T-helper 1 cell treated with Interleukin-12 subunit alpha and Interleukin-12 subunit beta and Interleukin-4 antibody, amounts not matched to agents 30 μg/mL and 1 μg/mL, for 36 hours (primary cell): Measurements from ENCODE around the gene PHETA1.
A peak's percentile ranks its signal among the peaks of the same experiment; 100 is the strongest.
"Not testable (repeated sequence)": the region's sequence is repeated elsewhere in the genome, so short reads cannot be mapped to it uniquely, and the experiment has no call there.

ENCODE experiments used
- H3K27ac Mint-ChIP-seq: one replicate; pipeline ENCODE4 v1.8.0; 2021; ENCODE audit warnings: mild to moderate bottlenecking, mixed read lengths
- H3K27me3 Mint-ChIP-seq: one replicate; pipeline ENCODE4 v1.8.0; 2021; ENCODE audit warnings: low read depth, mixed read lengths
- H3K36me3 Mint-ChIP-seq: one replicate; pipeline ENCODE4 v1.8.0; 2021; ENCODE audit warnings: low read depth, mixed read lengths
- H3K4me1 Mint-ChIP-seq: one replicate; pipeline ENCODE4 v1.8.0; 2021; ENCODE audit warnings: low read depth, mixed read lengths
- H3K4me3 Mint-ChIP-seq: one replicate; pipeline ENCODE4 v1.8.0; 2021; ENCODE audit warnings: mild to moderate bottlenecking, moderate library complexity, mixed read lengths
- H3K9me3 Mint-ChIP-seq: one replicate; pipeline ENCODE4 v1.8.0; 2021; ENCODE audit warnings: mixed read lengths

The PHETA1 gene

GRCh38 chr12:111396271-111396670, 27.4 kb upstream of the PHETA1 start:
- not testable (repeated sequence) for H3K27ac Mint-ChIP-seq, H3K4me3 Mint-ChIP-seq, H3K9me3 Mint-ChIP-seq, H3K36me3 Mint-ChIP-seq
- H3K4me1 Mint-ChIP-seq = peaks cover 15% of the 10 kb centered on the region
- H3K27me3 Mint-ChIP-seq = peaks cover 15% of the 10 kb centered on the region

- Mint-ChIP-seq H3K4me3 (no peak overlapping the region), H3K4me1 (peaks cover 15% of the 10 kb centered on the region), H3K36me3 (no peaks in the 10 kb centered on the region), H3K27ac (no peak overlapping the region), H3K9me3 (no peaks in the 10 kb centered on the region), H3K27me3 (peaks cover 12% of the 10 kb centered on the region)
Observed at GRCh38 chr12:111395336-111396187, 26.7 kb upstream of the PHETA1 start.

- Mint-ChIP-seq H3K9me3 (no peaks in the 10 kb centered on the region), H3K27ac (no peak overlapping the region), H3K36me3 (no peaks in the 10 kb centered on the region), H3K27me3 (peaks cover 2% of the 10 kb centered on the region), H3K4me1 (peaks cover 12% of the 10 kb centered on the region), H3K4me3 (no peak overlapping the region)
Observed at GRCh38 chr12:111394480-111394879, 25.6 kb upstream of the PHETA1 start.

- Mint-ChIP-seq H3K4me1 (peaks cover 7% of the 10 kb centered on the region), H3K27me3 (no peaks in the 10 kb centered on the region), H3K9me3 (no peaks in the 10 kb centered on the region), H3K4me3 (no peak overlapping the region), H3K27ac (no peak overlapping the region), H3K36me3 (no peaks in the 10 kb centered on the region)
Observed at GRCh38 chr12:111393700-111394300, 24.9 kb upstream of the PHETA1 start.

- Mint-ChIP-seq H3K27me3 (peaks cover 4% of the 10 kb centered on the region), H3K36me3 (no peaks in the 10 kb centered on the region), H3K4me3 (no peak overlapping the region), H3K27ac (no peak overlapping the region), H3K4me1 (no peaks in the 10 kb centered on the region), H3K9me3 (no peaks in the 10 kb centered on the region)
Observed at GRCh38 chr12:111390910-111391309, 22.0 kb upstream of the PHETA1 start.

GRCh38 chr12:111389635-111390034, 20.7 kb upstream of the PHETA1 start:
- H3K27me3 Mint-ChIP-seq = peaks cover 11% of the 10 kb centered on the region
- no peak overlapping the region for H3K27ac Mint-ChIP-seq
- no peaks in the 10 kb centered on the region for H3K36me3 Mint-ChIP-seq
- no peaks in the 10 kb centered on the region for H3K4me1 Mint-ChIP-seq
- no peaks in the 10 kb centered on the region for H3K9me3 Mint-ChIP-seq
- no peak overlapping the region for H3K4me3 Mint-ChIP-seq

- Mint-ChIP-seq H3K4me1 (no peaks in the 10 kb centered on the region), H3K27me3 (peaks cover 13% of the 10 kb centered on the region), H3K4me3 (no peak overlapping the region), H3K9me3 (no peaks in the 10 kb centered on the region), H3K27ac (no peak overlapping the region), H3K36me3 (no peaks in the 10 kb centered on the region)
Observed at GRCh38 chr12:111387747-111388323, 18.9 kb upstream of the PHETA1 start.

GRCh38 chr12:111386885-111387284, 18.0 kb upstream of the PHETA1 start:
- no peaks in the 10 kb centered on the region for H3K9me3 Mint-ChIP-seq
- H3K27ac Mint-ChIP-seq = no peak overlapping the region
- peaks cover 13% of the 10 kb centered on the region for H3K27me3 Mint-ChIP-seq
- H3K36me3 Mint-ChIP-seq = no peaks in the 10 kb centered on the region
- H3K4me3 Mint-ChIP-seq = no peak overlapping the region
- no peaks in the 10 kb centered on the region for H3K4me1 Mint-ChIP-seq

GRCh38 chr12:111384596-111384995, 15.7 kb upstream of the PHETA1 start:
- H3K27ac Mint-ChIP-seq = no peak overlapping the region
- H3K4me1 Mint-ChIP-seq = no peaks in the 10 kb centered on the region
- H3K4me3 Mint-ChIP-seq = no peak overlapping the region
- no peaks in the 10 kb centered on the region for H3K36me3 Mint-ChIP-seq
- no peaks in the 10 kb centered on the region for H3K9me3 Mint-ChIP-seq
- H3K27me3 Mint-ChIP-seq = peaks cover 16% of the 10 kb centered on the region

GRCh38 chr12:111379942-111380554, 11.2 kb upstream of the PHETA1 start:
- H3K36me3 Mint-ChIP-seq = no peaks in the 10 kb centered on the region
- peaks cover 10% of the 10 kb centered on the region for H3K27me3 Mint-ChIP-seq
- H3K27ac Mint-ChIP-seq = no peak overlapping the region
- no peaks in the 10 kb centered on the region for H3K4me1 Mint-ChIP-seq
- no peaks in the 10 kb centered on the region for H3K9me3 Mint-ChIP-seq
- no peak overlapping the region for H3K4me3 Mint-ChIP-seq

GRCh38 chr12:111377440-111377839, 8.5 kb upstream of the PHETA1 start:
- Mint-ChIP-seq H3K4me1 (no peaks in the 10 kb centered on the region), H3K4me3 (no peak overlapping the region), H3K27ac (no peak overlapping the region), H3K27me3 (peaks cover 8% of the 10 kb centered on the region), H3K36me3 (no peaks in the 10 kb centered on the region), H3K9me3 (no peaks in the 10 kb centered on the region)

GRCh38 chr12:111373231-111373630, 4.3 kb upstream of the PHETA1 start:
- H3K36me3 Mint-ChIP-seq, H3K4me1 Mint-ChIP-seq, H3K4me3 Mint-ChIP-seq, H3K9me3 Mint-ChIP-seq, H3K27ac Mint-ChIP-seq: not testable (repeated sequence)
- peaks cover 11% of the 10 kb centered on the region for H3K27me3 Mint-ChIP-seq

GRCh38 chr12:111369496-111370220, 763 bp upstream of the PHETA1 start:
- peaks cover 18% of the 10 kb centered on the region for H3K27me3 Mint-ChIP-seq
- peak overlapping the region; percentile 81 for H3K4me3 Mint-ChIP-seq
- peaks cover 10% of the 10 kb centered on the region for H3K4me1 Mint-ChIP-seq
- H3K36me3 Mint-ChIP-seq = no peaks in the 10 kb centered on the region
- H3K9me3 Mint-ChIP-seq = no peaks in the 10 kb centered on the region
- no peak overlapping the region for H3K27ac Mint-ChIP-seq

- Mint-ChIP-seq H3K4me3 (peak overlapping the region; percentile 64), H3K36me3 (no peaks in the 10 kb centered on the region), H3K4me1 (peaks cover 10% of the 10 kb centered on the region), H3K27ac (no peak overlapping the region), H3K27me3 (peaks cover 17% of the 10 kb centered on the region), H3K9me3 (no peaks in the 10 kb centered on the region)
Observed at GRCh38 chr12:111368291-111368787, 556 bp downstream of the PHETA1 start.
